Daoy (cell line): Measurements from ENCODE around the gene HNRNPH1. TPM values are rescaled to one million over a fixed set of nuclear protein-coding genes. Genes with fewer than 3 reads are reported as not detected.
"Not testable (repeated sequence)": the region's sequence is repeated elsewhere in the genome, so short reads cannot be mapped to it uniquely, and the experiment has no call there.

ENCODE experiments used
- DNase-seq: peaks from one replicate; pipeline ENCODE4 v3.0.0-alpha.2; 2015; ENCODE audit warnings: low read depth
- total RNA-seq: library from RNA; depleted of rRNA; stranded (reverse); fragments of >200 nt; shearing (Covaris generic); gene quantifications from 2 replicates; pipeline ENCODE4 v1.2.3, GENCODE V29; 2014; rRNA removed

The HNRNPH1 gene, protein sequence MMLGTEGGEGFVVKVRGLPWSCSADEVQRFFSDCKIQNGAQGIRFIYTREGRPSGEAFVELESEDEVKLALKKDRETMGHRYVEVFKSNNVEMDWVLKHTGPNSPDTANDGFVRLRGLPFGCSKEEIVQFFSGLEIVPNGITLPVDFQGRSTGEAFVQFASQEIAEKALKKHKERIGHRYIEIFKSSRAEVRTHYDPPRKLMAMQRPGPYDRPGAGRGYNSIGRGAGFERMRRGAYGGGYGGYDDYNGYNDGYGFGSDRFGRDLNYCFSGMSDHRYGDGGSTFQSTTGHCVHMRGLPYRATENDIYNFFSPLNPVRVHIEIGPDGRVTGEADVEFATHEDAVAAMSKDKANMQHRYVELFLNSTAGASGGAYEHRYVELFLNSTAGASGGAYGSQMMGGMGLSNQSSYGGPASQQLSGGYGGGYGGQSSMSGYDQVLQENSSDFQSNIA
- total RNA-seq: 746 and 874 TPM in 2 replicates

DNA sequence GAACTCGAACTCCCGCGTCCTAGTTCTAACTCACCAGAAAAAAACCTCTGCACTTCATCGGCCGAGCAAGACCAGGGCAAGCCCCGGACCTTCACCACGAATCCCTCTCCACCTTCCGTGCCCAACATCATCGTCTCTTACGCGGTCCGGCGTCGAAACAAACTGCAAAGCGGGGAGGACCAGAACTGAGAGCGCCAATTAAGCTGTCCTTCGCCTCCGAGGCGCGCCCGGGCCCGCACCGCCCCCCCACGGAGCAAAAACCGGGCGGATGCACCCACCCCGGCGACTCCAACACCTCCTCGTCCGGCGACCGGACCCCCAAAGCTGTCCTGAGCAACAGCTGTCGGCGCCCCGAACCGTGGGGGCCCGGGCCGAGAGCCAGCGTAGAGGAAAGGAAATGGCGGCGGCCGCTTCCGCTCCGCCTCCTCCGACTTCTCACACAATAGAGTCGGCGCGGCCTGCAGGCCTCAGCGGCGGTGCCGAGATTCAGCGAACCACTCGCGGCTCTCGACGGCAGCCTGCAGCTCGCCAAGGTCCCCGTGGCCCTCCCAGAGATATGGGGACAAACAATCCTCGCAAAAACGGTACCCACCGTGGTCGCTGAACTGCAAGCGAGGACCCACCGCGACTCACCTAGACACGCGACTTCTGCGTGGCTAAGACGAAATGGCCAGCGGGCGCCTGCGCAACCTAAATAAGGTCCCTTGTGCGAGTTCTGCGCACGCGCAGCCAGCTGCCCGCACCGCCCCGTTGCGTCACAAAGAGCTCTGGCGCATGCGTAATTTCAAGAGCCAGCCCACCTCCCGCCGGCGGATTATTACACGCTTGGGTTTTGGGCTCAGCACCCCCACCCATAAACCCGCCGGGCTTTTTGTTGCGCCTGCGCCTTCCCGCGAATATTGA lies at the start of gene HNRNPH1:
Gene HNRNPH1, minus strand, starts transcription at position 669 of the 903 bp plus-strand sequence. Its CDS starts 538 bp downstream, at position 131.
- DNase-seq: peak; percentile 99

- DNase-seq: peak; percentile 69
These were observed 44.9 kb upstream of the HNRNPH1 start for GRCh38 chr5:179668391-179668790.

DNA sequence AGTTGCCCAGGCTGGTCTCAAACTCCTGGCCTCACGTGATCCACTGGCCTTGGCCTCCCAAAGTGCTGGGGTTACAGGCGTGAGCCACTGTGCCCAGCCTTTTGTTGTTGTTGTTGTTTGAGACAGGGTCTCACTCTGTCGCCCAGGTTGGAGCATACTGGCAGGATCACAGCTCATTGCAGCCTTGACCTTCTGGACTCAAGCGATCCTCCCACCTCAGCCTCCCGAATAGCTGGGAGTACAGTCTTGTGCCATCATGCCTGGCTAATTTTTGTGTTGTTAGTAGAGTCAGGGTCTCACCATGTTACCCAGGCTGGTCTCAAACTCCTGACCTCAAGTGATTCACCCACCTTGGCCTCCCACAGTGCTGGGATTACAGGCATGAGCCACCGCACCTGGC lies 38.2 kb upstream of the HNRNPH1 start:
- not testable (repeated sequence) for DNase-seq

GRCh38 chr5:179658179-179658856 lies 34.8 kb upstream of the HNRNPH1 start:
- not testable (repeated sequence) for DNase-seq

- not testable (repeated sequence) for DNase-seq
These were observed 34.1 kb upstream of the HNRNPH1 start for GRCh38 chr5:179657302-179658178.

- not testable (repeated sequence) for DNase-seq
These were observed 29.7 kb upstream of the HNRNPH1 start for GRCh38 chr5:179653135-179653534.

- DNase-seq: not testable (repeated sequence)
These were observed 26.8 kb upstream of the HNRNPH1 start for GRCh38 chr5:179650245-179650644.

- DNase-seq: not testable (repeated sequence)
These were observed 25.8 kb upstream of the HNRNPH1 start for GRCh38 chr5:179649166-179649703.

DNA sequence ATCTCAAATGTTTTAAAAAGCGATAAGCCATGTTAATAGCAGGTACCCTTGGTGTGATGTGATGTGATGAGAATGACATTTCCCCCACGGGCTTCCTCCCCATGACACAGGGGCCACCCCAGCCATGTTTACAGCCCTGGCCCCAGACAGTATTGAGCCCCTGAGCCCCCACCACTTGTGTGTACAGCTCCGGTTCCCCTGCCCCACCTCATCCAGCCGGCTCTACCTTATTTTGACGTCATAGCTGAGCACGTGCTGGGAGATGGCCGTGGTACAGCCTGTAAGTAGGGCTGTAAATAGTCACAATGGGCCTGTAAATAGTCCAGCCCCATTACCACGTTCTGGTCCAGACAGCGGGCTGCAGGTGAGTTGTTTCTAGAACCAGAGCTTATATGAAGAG lies 24.9 kb upstream of the HNRNPH1 start:
- DNase-seq: no peak

- DNase-seq: not testable (repeated sequence)
These were observed 21.3 kb upstream of the HNRNPH1 start for GRCh38 chr5:179644766-179645165.

DNA sequence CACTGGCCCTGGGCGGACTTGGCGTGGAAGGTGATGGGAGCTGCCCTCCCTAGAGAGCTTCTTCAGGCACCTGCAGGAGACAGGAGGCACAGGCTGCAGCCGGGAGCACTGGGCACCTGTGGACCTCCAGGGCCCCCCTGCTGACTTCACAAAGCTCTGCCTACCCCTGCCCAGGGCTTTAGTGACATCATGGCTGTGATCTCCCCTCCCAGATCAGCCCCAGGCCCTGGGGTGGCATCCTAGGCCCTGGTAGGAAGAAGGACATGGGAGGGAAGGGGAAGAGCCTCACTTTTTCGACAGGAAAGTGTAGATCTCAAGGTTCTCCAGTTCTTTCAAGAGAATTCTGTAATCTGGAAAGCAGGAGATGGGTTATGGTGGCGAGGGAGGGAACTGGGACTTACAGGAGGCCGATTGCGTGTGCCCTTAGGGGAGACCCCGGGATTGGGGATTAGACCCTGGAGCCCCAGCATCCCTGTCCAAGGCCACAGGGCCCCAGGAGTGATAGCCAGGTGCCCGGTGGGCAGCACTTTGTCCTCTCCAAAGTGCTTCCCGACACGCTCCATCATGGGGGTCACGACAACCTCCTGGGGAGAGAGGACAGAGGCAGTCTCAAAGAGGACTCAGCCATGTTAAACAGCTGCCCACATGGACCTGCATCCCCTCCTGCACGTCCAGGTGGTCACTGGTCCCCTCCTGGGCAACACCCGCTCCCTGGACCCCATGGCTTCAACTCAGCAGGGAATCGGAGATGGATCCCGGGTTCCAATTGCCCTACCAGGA lies 19.9 kb upstream of the HNRNPH1 start:
- DNase-seq: not testable (repeated sequence)

- not testable (repeated sequence) for DNase-seq
These were observed 19.2 kb upstream of the HNRNPH1 start for GRCh38 chr5:179642626-179643025.

GRCh38 chr5:179641745-179642144 lies 18.3 kb upstream of the HNRNPH1 start:
- not testable (repeated sequence) for DNase-seq

GRCh38 chr5:179639296-179639695 lies 15.8 kb upstream of the HNRNPH1 start:
- DNase-seq: not testable (repeated sequence)

DNA sequence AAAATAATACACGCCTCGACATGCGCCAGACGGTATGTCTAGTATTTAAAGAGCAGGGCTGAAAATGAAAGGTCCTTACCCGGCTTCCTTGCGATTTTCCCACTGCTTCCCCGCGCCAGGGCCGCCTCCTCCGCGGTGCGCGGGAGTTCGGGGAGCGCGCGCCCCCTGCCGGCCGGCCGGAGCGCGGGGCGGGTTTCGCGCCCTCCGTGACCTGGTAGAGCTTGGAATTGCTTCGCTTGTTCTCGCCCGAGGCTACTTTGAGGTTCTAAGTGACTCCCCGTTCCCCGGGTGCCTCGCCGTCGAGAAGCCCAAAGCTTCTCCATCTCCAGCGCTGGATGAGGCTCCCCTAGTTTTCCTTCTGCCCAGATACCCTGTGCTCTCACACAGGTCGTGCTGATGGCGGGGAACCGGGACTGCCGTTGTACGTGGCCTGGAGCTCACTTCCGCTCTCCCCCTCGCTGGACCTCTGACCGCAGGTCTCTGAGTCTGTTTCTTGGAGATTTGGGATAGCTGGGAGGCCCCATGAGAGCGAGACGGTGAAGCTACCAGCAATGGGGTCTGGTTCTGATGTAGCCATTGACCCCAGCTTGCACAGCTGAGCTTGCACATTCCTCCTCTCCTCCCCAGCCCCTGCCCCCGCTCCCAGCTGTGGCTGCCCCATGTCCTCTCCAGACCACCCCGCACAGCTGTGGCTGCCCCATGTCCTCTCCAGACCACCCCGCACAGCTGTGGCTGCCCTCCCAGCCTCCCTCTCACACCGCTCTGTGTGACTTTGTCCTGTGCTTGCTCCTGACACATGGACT lies 11.1 kb upstream of the HNRNPH1 start:
- not testable (repeated sequence) for DNase-seq

DNA sequence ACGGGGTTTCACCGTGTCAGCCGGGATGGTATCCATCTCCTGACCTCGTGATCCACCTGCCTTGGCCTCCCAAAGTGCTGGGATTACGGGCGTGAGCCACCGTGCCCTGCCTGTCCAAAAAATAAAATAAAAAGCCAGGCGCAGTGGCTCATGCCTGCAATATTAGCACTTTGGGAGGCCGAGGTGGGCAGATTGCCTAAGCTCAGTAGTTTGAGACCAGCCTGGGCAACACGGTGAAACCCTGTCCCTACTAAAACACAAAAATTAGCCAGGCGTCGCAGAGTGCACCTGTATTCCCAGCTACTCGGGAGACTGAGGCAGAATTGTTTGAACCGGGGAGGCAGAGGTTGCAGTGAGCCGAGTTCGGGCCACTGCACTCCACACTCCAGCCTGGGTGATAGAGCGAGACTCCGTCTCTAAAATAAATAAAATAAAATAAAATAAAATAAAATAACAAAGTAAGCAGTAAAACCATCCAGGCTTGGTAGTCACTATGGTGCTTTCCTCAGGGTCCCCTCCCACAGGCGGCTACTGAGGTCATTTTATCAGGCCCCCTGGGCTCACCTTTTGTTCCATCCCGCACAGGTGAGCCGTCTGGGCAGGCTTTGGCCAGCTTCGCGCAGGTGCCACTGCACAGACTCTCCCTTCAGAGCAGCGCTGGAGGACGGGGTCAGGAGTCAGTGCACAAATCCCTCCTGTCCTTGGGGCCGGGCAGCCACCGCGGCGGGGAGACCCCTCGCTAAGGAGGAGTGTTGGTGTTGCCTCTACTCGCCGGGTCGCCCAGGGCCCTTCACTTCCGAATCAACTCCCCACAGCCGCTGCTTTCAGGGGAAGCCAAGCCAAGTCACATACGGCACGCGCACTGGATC lies 10.3 kb upstream of the HNRNPH1 start:
- not testable (repeated sequence) for DNase-seq

- no peak for DNase-seq
These were observed 1.4 kb upstream of the HNRNPH1 start for GRCh38 chr5:179624841-179625271.
